ENCODE measurements around the gene H6PD.

- TF ChIP-seq, protein P1, sequence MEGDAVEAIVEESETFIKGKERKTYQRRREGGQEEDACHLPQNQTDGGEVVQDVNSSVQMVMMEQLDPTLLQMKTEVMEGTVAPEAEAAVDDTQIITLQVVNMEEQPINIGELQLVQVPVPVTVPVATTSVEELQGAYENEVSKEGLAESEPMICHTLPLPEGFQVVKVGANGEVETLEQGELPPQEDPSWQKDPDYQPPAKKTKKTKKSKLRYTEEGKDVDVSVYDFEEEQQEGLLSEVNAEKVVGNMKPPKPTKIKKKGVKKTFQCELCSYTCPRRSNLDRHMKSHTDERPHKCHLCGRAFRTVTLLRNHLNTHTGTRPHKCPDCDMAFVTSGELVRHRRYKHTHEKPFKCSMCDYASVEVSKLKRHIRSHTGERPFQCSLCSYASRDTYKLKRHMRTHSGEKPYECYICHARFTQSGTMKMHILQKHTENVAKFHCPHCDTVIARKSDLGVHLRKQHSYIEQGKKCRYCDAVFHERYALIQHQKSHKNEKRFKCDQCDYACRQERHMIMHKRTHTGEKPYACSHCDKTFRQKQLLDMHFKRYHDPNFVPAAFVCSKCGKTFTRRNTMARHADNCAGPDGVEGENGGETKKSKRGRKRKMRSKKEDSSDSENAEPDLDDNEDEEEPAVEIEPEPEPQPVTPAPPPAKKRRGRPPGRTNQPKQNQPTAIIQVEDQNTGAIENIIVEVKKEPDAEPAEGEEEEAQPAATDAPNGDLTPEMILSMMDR (IDR thresholded peaks at IDR 0.05; ENCODE audit: low read depth, low read length, missing input control) = no peak
- no peak for TF ChIP-seq HNF4A (conservative IDR thresholded peaks at IDR 0.05)
- no peak for TF ChIP-seq SP1 (IDR thresholded peaks at IDR 0.05)
- TF ChIP-seq, protein P2, sequence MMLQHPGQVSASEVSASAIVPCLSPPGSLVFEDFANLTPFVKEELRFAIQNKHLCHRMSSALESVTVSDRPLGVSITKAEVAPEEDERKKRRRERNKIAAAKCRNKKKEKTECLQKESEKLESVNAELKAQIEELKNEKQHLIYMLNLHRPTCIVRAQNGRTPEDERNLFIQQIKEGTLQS (IDR thresholded peaks at IDR 0.05) = no peak
- TF ChIP-seq RXRA (IDR thresholded peaks at IDR 0.05) = no peak
- TF ChIP-seq MAX (IDR thresholded peaks at IDR 0.05) = no peak
- TF ChIP-seq GABPA (IDR thresholded peaks at IDR 0.05 in 1 of 2, conservative IDR thresholded peaks at IDR 0.05 in 1 of 2) = no peak
- no peak for TF ChIP-seq EGR1 (IDR thresholded peaks at IDR 0.05; ENCODE audit: low read depth in 2 of 2)
- no peak for TF ChIP-seq JUND (IDR thresholded peaks at IDR 0.05)
Measured at GRCh38 chr1:9302745-9303524, 68.4 kb downstream of the H6PD start.

Data from liver (tissue), 3 donors.